HCT116 (cell line): ENCODE data around the gene ATXN2. TPM values are rescaled to one million over a fixed set of nuclear protein-coding genes. Genes with fewer than 3 reads are reported as not detected.

Experiments used
- ATAC-seq: fragments of 200-7000 bp; cut with Tn5 transposase; 2 replicates; pipeline ENCODE4 v1.9.1; 2020; ENCODE audit warnings: mild to moderate bottlenecking, moderate library complexity
- Bru-seq: library from RNA; stranded (reverse); fragments of 400-500 nt; gene quantifications from one replicate; lab custom pipeline; 2021; lab: Mats Ljungman, UMichigan
- BruChase-seq, 2 experiments: library from RNA; stranded (reverse); fragments of 400-500 nt; gene quantifications; one replicate each; lab custom pipeline; 2021; lab: Mats Ljungman, UMichigan
- BruUV-seq: library from RNA; stranded (reverse); fragments of 400-500 nt; replicated peaks from 2 replicates; lab custom pipeline; 2021; lab: Mats Ljungman, UMichigan
- CTCF ChIA-PET: fragments of 300-600 bp; sonication (Branson Sonifier 250); formaldehyde crosslinking; loops from one replicate; lab custom pipeline; 2021; ENCODE audit warnings: antibody characterized with exemption; lab: Charles Lee
- POLR2A ChIA-PET: fragments of 300-600, 350-600 bp; sonication (Branson Sonifier 250); formaldehyde crosslinking; loops from one replicate; lab custom pipeline; 2021; ENCODE audit warnings: antibody characterized with exemption; lab: Charles Lee
- RAD21 ChIA-PET, 2 experiments: fragments of 300-600 bp; sonication (Branson Sonifier 250); formaldehyde crosslinking; loops; one replicate each; lab custom pipeline; 2023; ENCODE audit warnings: low total read pairs in 2 of 2; ENCODE audit not compliant: uncharacterized antibody in 2 of 2, unreplicated experiment in 2 of 2, low non-redundant PET in 1 of 2; lab: Charles Lee
- DNase-seq: peaks from one replicate; pipeline ENCODE4 v3.0.0-alpha.2; 2010; ENCODE audit warnings: low read depth, low spot score
- H2AFZ ChIP-seq: fragments of 200-600 bp; shearing (Covaris generic), sonication (generic); 2 replicates; pipeline ENCODE4 v1.6.1; 2017; ENCODE audit warnings: low read depth, mixed run types, mixed read lengths, antibody characterized with exemption, low read length; ENCODE audit not compliant: poor library complexity, severe bottlenecking
- H3K27ac ChIP-seq: 2 replicates; pipeline ENCODE4 v1.5.1; 2012; ENCODE audit warnings: low read depth, low read length
- H3K27me3 ChIP-seq: fragments of 200-600 bp; sonication (generic); 2 replicates; pipeline ENCODE4 v1.6.1; 2016; ENCODE audit warnings: mixed run types, low read length, mixed read lengths; ENCODE audit not compliant: insufficient read depth
- H3K36me3 ChIP-seq, 2 experiments: fragments of 200-500 bp in 1 of 2; fragments of 200-600 bp in 1 of 2; sonication (Bioruptor generic) in 1 of 2; sonication (generic) in 1 of 2; 2 replicates each; pipeline versions ENCODE4 v1.5.1 to v1.6.1; 2014 to 2016; ENCODE audit warnings: low read length in 2 of 2, inconsistent platforms in 1 of 2, mixed read lengths in 1 of 2, mixed run types in 1 of 2; ENCODE audit not compliant: insufficient read depth in 2 of 2, control insufficient read depth in 1 of 2
- H3K4me1 ChIP-seq, 2 experiments: fragments of 200-600 bp in 1 of 2; sonication (generic) in 1 of 2; 2 replicates each; pipeline versions ENCODE4 v1.5.1 to v1.6.1; 2012 to 2017; ENCODE audit warnings: low read length in 2 of 2, inconsistent platforms in 1 of 2, mild to moderate bottlenecking in 1 of 2, mixed read lengths in 1 of 2, mixed run types in 1 of 2, moderate library complexity in 1 of 2; ENCODE audit not compliant: insufficient read depth in 2 of 2, control insufficient read depth in 1 of 2
- H3K4me2 ChIP-seq: fragments of 200-600 bp; sonication (generic); 2 replicates; pipeline ENCODE4 v1.6.1; 2017; ENCODE audit warnings: mixed run types, low read length, mixed read lengths
- H3K4me3 ChIP-seq, 2 experiments: fragments of 200-600 bp in 1 of 2; sonication (generic) in 1 of 2; replicated peaks in 1 of 2; 2 replicates each; pipeline ENCODE4 v1.5.1; 2011 to 2016; ENCODE audit warnings: low read length in 2 of 2, control low read depth in 1 of 2, low read depth in 1 of 2, mild to moderate bottlenecking in 1 of 2, mixed read lengths in 1 of 2, mixed run types in 1 of 2
- H3K79me2 ChIP-seq: fragments of 200-600 bp; sonication (generic); 2 replicates; pipeline ENCODE4 v1.6.1; 2017; ENCODE audit warnings: mild to moderate bottlenecking, mixed run types, low read length, moderate library complexity, mixed read lengths; ENCODE audit not compliant: insufficient read depth
- H3K9ac ChIP-seq: fragments of 200-600 bp; sonication (generic); 2 replicates; pipeline ENCODE4 v1.6.1; 2016; ENCODE audit warnings: low read length, mixed read lengths
- H3K9me2 ChIP-seq: fragments of 200-600 bp; sonication (generic), shearing (Covaris generic); 2 replicates; pipeline ENCODE4 v1.6.1; 2017; ENCODE audit warnings: mixed run types, mild to moderate bottlenecking, moderate library complexity; ENCODE audit not compliant: insufficient read depth
- H3K9me3 ChIP-seq, 2 experiments: fragments of 200-500 bp in 1 of 2; fragments of 200-600 bp in 1 of 2; sonication (Bioruptor generic) in 1 of 2; sonication (generic) in 1 of 2; 2 replicates each; pipeline ENCODE4 v1.6.1; 2014 to 2017; ENCODE audit warnings: low read length in 2 of 2, mixed read lengths in 2 of 2, inconsistent platforms in 1 of 2, low read depth in 1 of 2, mild to moderate bottlenecking in 1 of 2, mixed run types in 1 of 2, moderate library complexity in 1 of 2; ENCODE audit not compliant: control insufficient read depth in 1 of 2, insufficient read depth in 1 of 2
- H4K20me1 ChIP-seq: fragments of 200-600 bp; sonication (generic), shearing (Covaris generic); 2 replicates; pipeline ENCODE4 v1.6.1; 2017; ENCODE audit warnings: mixed run types, mild to moderate bottlenecking, moderate library complexity; ENCODE audit not compliant: insufficient read depth
- CTCF ChIP-seq, 3 experiments: fragments of 200-600 bp in 1 of 3; sonication (generic) in 1 of 3; IDR thresholded peaks in 2 of 3; conservative IDR thresholded peaks in 1 of 3; 2 replicates each; pipeline ENCODE4 v1.5.1; 2012 to 2017; ENCODE audit warnings: low read depth in 2 of 3, low read length in 2 of 3, antibody characterized with exemption in 1 of 3, borderline replicate concordance in 1 of 3, control low read depth in 1 of 3, mild to moderate bottlenecking in 1 of 3, mixed read lengths in 1 of 3, mixed run types in 1 of 3, moderate library complexity in 1 of 3; ENCODE audit not compliant: insufficient read depth in 1 of 3
- POLR2A ChIP-seq: IDR thresholded peaks from 2 replicates; pipeline ENCODE4 v1.7.0; 2011; ENCODE audit warnings: borderline replicate concordance; ENCODE audit not compliant: insufficient read depth, insufficient read length; ENCODE audit errors: extremely low read depth
- SIN3A ChIP-seq: IDR thresholded peaks from 2 replicates; pipeline ENCODE4 v1.6.1; 2012; ENCODE audit warnings: low read depth
- ZFX ChIP-seq: fragments of 450-650 bp; IDR thresholded peaks from 2 replicates; pipeline ENCODE4 v1.6.1; 2017
- intact Hi-C: fragments of 100-400 bp; cut with micrococcal nuclease; formaldehyde crosslinking; loops from 2 replicates; pipeline ENCODE4 v1.10.0; 2022
- long read RNA-seq: library from polyadenylated mRNA; unstranded; transcript quantifications from one replicate; pipeline ENCODE4 v2.0.0, GENCODE V29; 2021; ENCODE audit not compliant: unreplicated experiment
- polyA plus RNA-seq: library from polyadenylated mRNA; unstranded; fragments of >200 nt; gene quantifications from 2 replicates; pipeline ENCODE4 v1.2.1, GENCODE V29; 2012; ENCODE audit warnings: missing spikeins
- total RNA-seq: library from RNA; stranded (reverse); gene quantifications from one replicate; pipeline ENCODE4 v1.2.1, GENCODE V29; 2021; ENCODE audit not compliant: unreplicated experiment

Gene ATXN2
- total RNA-seq = 72.7 TPM
- polyA plus RNA-seq = 52.5 and 60.7 TPM in 2 replicates
- Bru-seq, nascent RNA = percentile 90 among the genes with signal in this experiment
- BruChase-seq, experiment 1, labeled RNA remaining after a 6-hour chase = percentile 79 among the genes with signal in this experiment
- BruChase-seq, experiment 2, labeled RNA remaining after a 2-hour chase = percentile 87 among the genes with signal in this experiment
- long read RNA-seq, partial matches to known transcripts = 22 of 61 reads
- long read RNA-seq, other reads (novel, unspliced or antisense) = 37 of 61 reads

GRCh38 chr12:111598637-111599452 lies at the start of gene ATXN2:
Gene ATXN2 (minus strand): TSS chr12:111599315. CDS start chr12:111599034, 281 bp downstream.
- Histone ChIP-seq H2AFZ (no peak within 1 kb of the TSS), H3K36me3 (no peaks in the 10 kb centered on the region; a peak in 1 of 4 replicates), H3K9me2 (no peaks in the 10 kb centered on the region), H3K9me3 (no peaks in the 10 kb centered on the region), H3K4me2 (peak within 1 kb of the TSS; percentile 94), H3K27me3 (no peaks in the 10 kb centered on the region), H3K79me2 (peaks cover 46% of the 10 kb centered on the region), H3K4me3 (peak within 1 kb of the TSS; percentile 70 to 97), H3K4me1 (peaks cover 21 to 36% of the 10 kb centered on the region in 2 experiments), H3K9ac (peak within 1 kb of the TSS; percentile 95), H4K20me1 (peaks cover 25% of the 10 kb centered on the region; the same call in 1 of the 2 replicates), H3K27ac (peak within 1 kb of the TSS; percentile 96)
- POLR2A ChIA-PET = no interaction called here
- TF ChIP-seq SIN3A = peak; percentile 55; the same call in 1 of the 2 replicates
- TF ChIP-seq ZFX = peak; percentile 53
- no peak for TF ChIP-seq CTCF (IDR thresholded peaks at IDR 0.05 in 2 of 3, conservative IDR thresholded peaks at IDR 0.05 in 1 of 3; ENCODE audit: borderline replicate concordance in 1 of 3, insufficient read depth in 1 of 3, low read depth in 2 of 3, low read length in 2 of 3)
- TF ChIP-seq POLR2A = peak; percentile 38
- intact Hi-C loops = no loop called here
- ATAC-seq = peak; percentile 52
- no TSS peak for BruUV-seq
- DNase-seq = no peak
- CTCF ChIA-PET = no interaction called here
- RAD21 ChIA-PET = no interaction called here
